ENCODE data around the gene ALOX5. TPM values are rescaled to one million over a fixed set of nuclear protein-coding genes. Genes with fewer than 3 reads are reported as not detected.
A peak's percentile ranks its signal among the peaks of the same experiment; 100 is the strongest.

Gene ALOX5
- total and polyA plus RNA-seq, 2 of the 4 experiments (the other 2 are of a cell fraction) = not detected

GRCh38 chr10:45452743-45453452 lies 78.9 kb downstream of the ALOX5 start:
- no peak overlapping the region for H3K18ac ChIP-seq (ENCODE audit: low read depth, low read length)
- no peak overlapping the region for H4K5ac ChIP-seq (ENCODE audit: low read depth, low read length)
- intact Hi-C loops (cut with micrococcal nuclease) = no loop called here
- CTCF ChIA-PET = no interaction called here
- H4K91ac ChIP-seq (ENCODE audit: insufficient read depth, low read depth, low read length) = no peak overlapping the region
- no peak overlapping the region for H3K4me3 ChIP-seq (ENCODE audit: insufficient read depth, low read depth, low read length)
- POLR2A ChIA-PET (ENCODE audit: unreplicated experiment) = no interaction called here
- H2BK5ac ChIP-seq (ENCODE audit: low read depth, low read length, poor library complexity, severe bottlenecking) = no peak overlapping the region
- no peaks in the 10 kb centered on the region for H3K79me1 ChIP-seq (ENCODE audit: low read depth in 1 of 2, low read length in 2 of 2)
- no peaks in the 10 kb centered on the region for H3K9me1 ChIP-seq (ENCODE audit: insufficient read depth, low read length)
- no peaks in the 10 kb centered on the region for H3K4me1 ChIP-seq (ENCODE audit: control insufficient read depth, insufficient read depth, low read length)
- no peak overlapping the region for H3K4ac ChIP-seq (ENCODE audit: low read depth, low read length)
- H3K36me3 ChIP-seq (ENCODE audit: control insufficient read depth, insufficient read depth, low read length) = peaks cover 4% of the 10 kb centered on the region; the same call in 1 of the 2 replicates
- ATAC-seq (ENCODE audit: low read depth) (no peak), DNase-seq (no peak)
- H3K4me2 ChIP-seq (ENCODE audit: low read depth, low read length) = no peak overlapping the region
- H3K27ac ChIP-seq (ENCODE audit: insufficient read depth, low read length) = no peak overlapping the region
- dilution Hi-C loops (cut with HindIII; ENCODE audit: low sequenced_read_pairs, unreplicated experiment) = no loop called here
- H2BK120ac ChIP-seq (ENCODE audit: low read depth, low read length) = no peak overlapping the region
- H2AK9ac ChIP-seq (replicated peaks; ENCODE audit: low read depth, low read length, poor library complexity) = no peak overlapping the region
- H3K9ac ChIP-seq (ENCODE audit: low read depth, low read length) = no peak overlapping the region
- in situ Hi-C loops (cut with MboI; ENCODE audit: low sequenced_read_pairs) = no loop called here
- H2BK20ac ChIP-seq (ENCODE audit: low read depth, low read length) = no peak overlapping the region
- H3K56ac ChIP-seq (ENCODE audit: extremely low read depth, insufficient read depth, low read length) = no peak overlapping the region
- H2BK15ac ChIP-seq (ENCODE audit: low read depth, low read length) = no peak overlapping the region
- H2AK5ac ChIP-seq (ENCODE audit: low read depth, low read length) = no peak overlapping the region
- no peak overlapping the region for H4K8ac ChIP-seq (ENCODE audit: low read depth in 2 of 2, low read length in 2 of 2)
- no peaks in the 10 kb centered on the region for H3K9me3 ChIP-seq (ENCODE audit: control insufficient read depth, insufficient read depth, low read length)
- no peak for TF ChIP-seq MXI1 (IDR thresholded peaks at IDR 0.05; ENCODE audit: borderline replicate concordance, low read depth, low read length)
- no TSS peak for BruUV-seq (replicated peaks)
- peak overlapping the region; percentile 24 for H2AFZ ChIP-seq (replicated peaks; ENCODE audit: low read length, poor library complexity)
- 60% methylated on average over 2 of the region's 7 CpGs; no CpG with 5 or more reads in 1 of the 2 experiments for WGBS, 2 experiments (ENCODE audit: extremely low coverage in 2 of 2, insufficient read length in 1 of 2)
- no peaks in the 10 kb centered on the region for H4K20me1 ChIP-seq (ENCODE audit: insufficient read depth, low read length)
- H3K14ac ChIP-seq (replicated peaks; ENCODE audit: low read depth, low read length) = no peak overlapping the region
- H3K23ac ChIP-seq (ENCODE audit: low read depth, low read length) = no peak overlapping the region
- H3K27me3 ChIP-seq (ENCODE audit: control insufficient read depth, insufficient read depth, low read length) = no peaks in the 10 kb centered on the region

Measured in IMR-90 (cell line).